ENCODE measurements around the gene DPP6. TPM values are rescaled to one million over a fixed set of nuclear protein-coding genes. Genes with fewer than 3 reads are reported as not detected.

DPP6 gene
- polyA plus RNA-seq, 2 of the 4 experiments (the other 2 are of a cell fraction): not detected

DNA sequence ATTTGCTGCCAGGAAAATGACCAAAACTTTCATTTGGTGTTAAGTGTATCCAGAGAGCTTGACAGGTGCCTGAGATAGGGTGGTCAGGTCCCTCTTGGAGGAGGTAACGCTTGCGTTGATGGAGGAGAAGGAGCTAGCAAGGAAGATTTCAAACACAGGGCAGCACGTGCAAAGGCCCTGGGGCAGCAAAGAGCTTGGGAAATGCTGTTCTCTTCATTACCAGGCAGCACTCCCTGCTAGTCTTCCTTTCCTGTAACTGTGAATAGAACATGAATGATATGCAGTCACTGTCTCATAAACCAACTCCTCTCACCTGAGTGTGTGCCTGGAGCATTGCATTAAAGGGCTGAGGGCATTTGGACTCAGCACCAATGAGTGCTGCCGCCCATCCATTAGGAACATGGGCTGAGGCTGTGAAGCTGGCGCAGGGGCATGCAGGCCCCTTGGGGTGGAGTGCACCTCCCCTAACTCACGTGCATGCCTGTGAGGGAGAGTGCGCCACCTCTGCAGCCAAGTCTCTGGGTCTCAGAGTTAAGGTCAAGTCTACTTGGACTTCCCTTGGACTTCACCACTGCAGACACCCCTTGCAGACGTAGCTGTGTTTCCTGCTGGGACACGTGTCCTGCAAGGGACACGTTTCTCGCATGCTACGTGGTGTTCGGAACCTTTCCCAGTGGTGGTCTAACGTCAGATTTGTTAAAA, 813.9 kb downstream of the DPP6 start:
- Histone ChIP-seq H3K9me3 (no peaks in the 10 kb centered on the region), H3K27ac (no peak overlapping the region), H3K4me2 (no peak overlapping the region), H3K4me1 (no peaks in the 10 kb centered on the region), H3K4me3 (no peak overlapping the region)
- ATAC-seq (no peak), DNase-seq (ENCODE audit: low read depth in 1 of 2, low spot score in 1 of 2) (no peak), FAIRE-seq (no peak)
- no peak for TF ChIP-seq TP53 (CRISPR knock-in tag; IDR thresholded peaks at IDR 0.05)
- TF ChIP-seq NR3C1 (IDR thresholded peaks at IDR 0.05): no peak
- TF ChIP-seq ZFP36 (IDR thresholded peaks at IDR 0.05; ENCODE audit: borderline replicate concordance, partially characterized antibody): no peak
- TF ChIP-seq, protein P1, sequence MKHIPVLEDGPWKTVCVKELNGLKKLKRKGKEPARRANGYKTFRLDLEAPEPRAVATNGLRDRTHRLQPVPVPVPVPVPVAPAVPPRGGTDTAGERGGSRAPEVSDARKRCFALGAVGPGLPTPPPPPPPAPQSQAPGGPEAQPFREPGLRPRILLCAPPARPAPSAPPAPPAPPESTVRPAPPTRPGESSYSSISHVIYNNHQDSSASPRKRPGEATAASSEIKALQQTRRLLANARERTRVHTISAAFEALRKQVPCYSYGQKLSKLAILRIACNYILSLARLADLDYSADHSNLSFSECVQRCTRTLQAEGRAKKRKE (CRISPR knock-in tag; IDR thresholded peaks at IDR 0.05; ENCODE audit: low read depth): no peak
- no peak for TF ChIP-seq EHF (CRISPR knock-in tag; IDR thresholded peaks at IDR 0.05)
- TF ChIP-seq MYC (IDR thresholded peaks at IDR 0.05; ENCODE audit: borderline replicate concordance, low read length): no peak
- no peak for TF ChIP-seq FOSL2 (IDR thresholded peaks at IDR 0.05)
- TF ChIP-seq FOSL2 (CRISPR knock-in tag; IDR thresholded peaks at IDR 0.05): no peak
- TF ChIP-seq, protein P2, sequence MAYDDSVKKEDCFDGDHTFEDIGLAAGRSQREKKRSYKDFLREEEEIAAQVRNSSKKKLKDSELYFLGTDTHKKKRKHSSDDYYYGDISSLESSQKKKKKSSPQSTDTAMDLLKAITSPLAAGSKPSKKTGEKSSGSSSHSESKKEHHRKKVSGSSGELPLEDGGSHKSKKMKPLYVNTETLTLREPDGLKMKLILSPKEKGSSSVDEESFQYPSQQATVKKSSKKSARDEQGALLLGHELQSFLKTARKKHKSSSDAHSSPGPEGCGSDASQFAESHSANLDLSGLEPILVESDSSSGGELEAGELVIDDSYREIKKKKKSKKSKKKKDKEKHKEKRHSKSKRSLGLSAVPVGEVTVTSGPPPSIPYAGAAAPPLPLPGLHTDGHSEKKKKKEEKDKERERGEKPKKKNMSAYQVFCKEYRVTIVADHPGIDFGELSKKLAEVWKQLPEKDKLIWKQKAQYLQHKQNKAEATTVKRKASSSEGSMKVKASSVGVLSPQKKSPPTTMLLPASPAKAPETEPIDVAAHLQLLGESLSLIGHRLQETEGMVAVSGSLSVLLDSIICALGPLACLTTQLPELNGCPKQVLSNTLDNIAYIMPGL (CRISPR knock-in tag; IDR thresholded peaks at IDR 0.05; ENCODE audit: borderline replicate concordance): no peak
- TF ChIP-seq HEYL (CRISPR knock-in tag; IDR thresholded peaks at IDR 0.05): no peak
- TF ChIP-seq KDM1A (IDR thresholded peaks at IDR 0.05; ENCODE audit: low read depth): no peak
- TF ChIP-seq RCOR1 (IDR thresholded peaks at IDR 0.05; ENCODE audit: low read depth, low read length): no peak
- TF ChIP-seq, protein P3, sequence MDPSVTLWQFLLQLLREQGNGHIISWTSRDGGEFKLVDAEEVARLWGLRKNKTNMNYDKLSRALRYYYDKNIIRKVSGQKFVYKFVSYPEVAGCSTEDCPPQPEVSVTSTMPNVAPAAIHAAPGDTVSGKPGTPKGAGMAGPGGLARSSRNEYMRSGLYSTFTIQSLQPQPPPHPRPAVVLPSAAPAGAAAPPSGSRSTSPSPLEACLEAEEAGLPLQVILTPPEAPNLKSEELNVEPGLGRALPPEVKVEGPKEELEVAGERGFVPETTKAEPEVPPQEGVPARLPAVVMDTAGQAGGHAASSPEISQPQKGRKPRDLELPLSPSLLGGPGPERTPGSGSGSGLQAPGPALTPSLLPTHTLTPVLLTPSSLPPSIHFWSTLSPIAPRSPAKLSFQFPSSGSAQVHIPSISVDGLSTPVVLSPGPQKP (IDR thresholded peaks at IDR 0.05; ENCODE audit: low read depth, low read length): no peak
- no peak for TF ChIP-seq FOXS1 (CRISPR knock-in tag; IDR thresholded peaks at IDR 0.05)
- TF ChIP-seq ZNF302 (CRISPR knock-in tag; IDR thresholded peaks at IDR 0.05): no peak
- no peak for TF ChIP-seq FOSB (CRISPR knock-in tag; IDR thresholded peaks at IDR 0.05)
- no peak for TF ChIP-seq RNF2 (IDR thresholded peaks at IDR 0.05; ENCODE audit: borderline replicate concordance, low read depth)
- TF ChIP-seq CHD4 (IDR thresholded peaks at IDR 0.05; ENCODE audit: borderline replicate concordance): no peak
- TF ChIP-seq SREBF2 (IDR thresholded peaks at IDR 0.05): no peak
- WGBS (ENCODE audit: missing lambda C conversion rate): 31% methylated on average over 14 of the region's 14 CpGs
- ChIA-PET CTCF (no interaction called here), POLR2A (no interaction called here)

DNA sequence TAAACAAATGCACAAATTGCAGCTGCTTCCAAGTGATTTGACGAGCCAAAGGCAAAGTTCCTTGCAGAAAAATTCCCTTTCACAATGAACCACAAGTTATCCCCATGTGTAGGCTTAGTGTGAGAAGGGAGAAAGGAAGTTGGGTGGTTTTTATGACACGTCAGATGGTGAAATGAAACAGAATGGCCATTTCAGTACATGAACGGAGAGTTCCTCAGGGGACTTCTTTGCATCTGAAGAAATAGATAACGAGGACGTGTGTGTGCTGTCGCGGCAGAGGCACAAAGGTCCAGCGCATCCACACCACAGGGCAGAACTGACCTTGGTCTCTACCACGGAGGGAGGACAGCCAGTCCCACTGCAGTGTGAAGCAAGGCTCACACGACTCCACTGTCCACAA, 814.9 kb downstream of the DPP6 start:
- ChIA-PET CTCF (no interaction called here), POLR2A (no interaction called here)
- 32% methylated on average over 10 of the region's 10 CpGs for WGBS (ENCODE audit: missing lambda C conversion rate)
- ATAC-seq (no peak), DNase-seq (ENCODE audit: low read depth in 1 of 2, low spot score in 1 of 2) (no peak), FAIRE-seq (no peak)
- no peak overlapping the region for H3K4me2 ChIP-seq
- no peak overlapping the region for H3K27ac ChIP-seq
- H3K4me3 ChIP-seq: no peak overlapping the region
- TF ChIP-seq POLR2A (IDR thresholded peaks at IDR 0.05; ENCODE audit: low read length) (no peak), RARB (CRISPR knock-in tag; IDR thresholded peaks at IDR 0.05) (no peak), TFCP2L1 (CRISPR knock-in tag; IDR thresholded peaks at IDR 0.05) (no peak), ZFP36 (IDR thresholded peaks at IDR 0.05; ENCODE audit: borderline replicate concordance, partially characterized antibody) (no peak), JUNB (IDR thresholded peaks at IDR 0.05) (no peak), GATA3 (IDR thresholded peaks at IDR 0.05; ENCODE audit: borderline replicate concordance) (no peak), JUN (IDR thresholded peaks at IDR 0.05) (no peak), BHLHE40 (IDR thresholded peaks at IDR 0.05; ENCODE audit: low read depth, low read length) (no peak)
- TF ChIP-seq, protein P4, sequence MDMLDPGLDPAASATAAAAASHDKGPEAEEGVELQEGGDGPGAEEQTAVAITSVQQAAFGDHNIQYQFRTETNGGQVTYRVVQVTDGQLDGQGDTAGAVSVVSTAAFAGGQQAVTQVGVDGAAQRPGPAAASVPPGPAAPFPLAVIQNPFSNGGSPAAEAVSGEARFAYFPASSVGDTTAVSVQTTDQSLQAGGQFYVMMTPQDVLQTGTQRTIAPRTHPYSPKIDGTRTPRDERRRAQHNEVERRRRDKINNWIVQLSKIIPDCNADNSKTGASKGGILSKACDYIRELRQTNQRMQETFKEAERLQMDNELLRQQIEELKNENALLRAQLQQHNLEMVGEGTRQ (IDR thresholded peaks at IDR 0.05): no peak
- TF ChIP-seq, protein P3 (IDR thresholded peaks at IDR 0.05; ENCODE audit: low read depth, low read length): no peak
- TF ChIP-seq, protein P2 (CRISPR knock-in tag; IDR thresholded peaks at IDR 0.05; ENCODE audit: borderline replicate concordance): no peak
- H3K9me3 ChIP-seq: no peaks in the 10 kb centered on the region
- no peaks in the 10 kb centered on the region for H3K4me1 ChIP-seq
